HG03064 (cell line): ENCODE measurements around the gene PLA2G4F.

Experiments
- ATAC-seq: cut with Tn5 transposase; IDR thresholded peaks from one replicate; pipeline ENCODE4 v1.9.1; 2021; ENCODE audit warnings: low read depth; ENCODE audit not compliant: unreplicated experiment

PLA2G4F gene

GRCh38 chr15:42149493-42150218 is 6.8 kb downstream of the PLA2G4F start:
- ATAC-seq: no peak

GRCh38 chr15:42148808-42149492 is 7.5 kb downstream of the PLA2G4F start:
- no peak for ATAC-seq

GRCh38 chr15:42147431-42147735 is 9.1 kb downstream of the PLA2G4F start:
- no peak for ATAC-seq

GRCh38 chr15:42146551-42147430 is 9.6 kb downstream of the PLA2G4F start:
- no peak for ATAC-seq

- ATAC-seq: no peak
Measured at GRCh38 chr15:42145546-42146455, 10.6 kb downstream of the PLA2G4F start.

- no peak for ATAC-seq
Measured at GRCh38 chr15:42144841-42145375, 11.5 kb downstream of the PLA2G4F start.

- no peak for ATAC-seq
Measured at GRCh38 chr15:42143866-42144625, 12.4 kb downstream of the PLA2G4F start.

GRCh38 chr15:42143356-42143755 is 13.1 kb downstream of the PLA2G4F start:
- ATAC-seq: no peak

- no peak for ATAC-seq
Measured at GRCh38 chr15:42141795-42142667, 14.4 kb downstream of the PLA2G4F start.

- ATAC-seq: no peak
Measured at GRCh38 chr15:42141246-42141645, 15.2 kb downstream of the PLA2G4F start.

- ATAC-seq: no peak
Measured at GRCh38 chr15:42140383-42141070, 15.9 kb downstream of the PLA2G4F start.

- ATAC-seq: no peak
Measured at GRCh38 chr15:42139596-42139995, 16.8 kb downstream of the PLA2G4F start.

GRCh38 chr15:42138968-42139386 is 17.5 kb downstream of the PLA2G4F start:
- ATAC-seq: no peak

- no peak for ATAC-seq
Measured at GRCh38 chr15:42138411-42138810, 18.0 kb downstream of the PLA2G4F start.

GRCh38 chr15:42137461-42138261 is 18.8 kb downstream of the PLA2G4F start:
- ATAC-seq: no peak

- ATAC-seq: no peak
Measured at GRCh38 chr15:42136513-42136912, 19.9 kb downstream of the PLA2G4F start.

- no peak for ATAC-seq
Measured at GRCh38 chr15:42135351-42135750, 21.1 kb downstream of the PLA2G4F start.
